Hepatocyte (in vitro differentiated cells): ENCODE data around the gene SLBP.

Experiments used
- CTCF ChIP-seq: fragments of 200-600 bp; sonication (generic); IDR thresholded peaks from 2 replicates; pipeline ENCODE4 v1.5.1; 2016; ENCODE audit warnings: antibody characterized with exemption, mild to moderate bottlenecking; ENCODE audit not compliant: poor library complexity
- EZH2 ChIP-seq: fragments of 200-600 bp; sonication (generic); IDR thresholded peaks from 2 replicates; pipeline ENCODE4 v1.6.1; 2016; ENCODE audit warnings: antibody characterized with exemption, mild to moderate bottlenecking, borderline replicate concordance
- EZH2phosphoT487 ChIP-seq: fragments of 200-600 bp; sonication (generic); IDR thresholded peaks from one replicate; pipeline ENCODE4 v1.6.1; 2018; ENCODE audit warnings: antibody characterized with exemption, mild to moderate bottlenecking, low read depth, moderate library complexity; ENCODE audit not compliant: unreplicated experiment, severe bottlenecking

- TF ChIP-seq EZH2: no peak
- TF ChIP-seq EZH2phosphoT487: no peak
- no peak for TF ChIP-seq CTCF
Observed at GRCh38 chr4:1648962-1649361, 63.2 kb downstream of the SLBP start.
